Stimulated activated CD4-positive, alpha-beta T cell treated with anti-CD3 and anti-CD28 coated beads, Interleukin-2, amount 100 ng/mL, for 4 hours (primary cell): ENCODE results near the gene IMPG1.
"Not testable (repeated sequence)": the region's sequence is repeated elsewhere in the genome, so short reads cannot be mapped to it uniquely, and the experiment has no call there.

ENCODE experiments used
- DNase-seq: peaks from one replicate; pipeline ENCODE4 v3.0.0-alpha.2; 2020; ENCODE audit warnings: low read depth

The IMPG1 gene

DNA sequence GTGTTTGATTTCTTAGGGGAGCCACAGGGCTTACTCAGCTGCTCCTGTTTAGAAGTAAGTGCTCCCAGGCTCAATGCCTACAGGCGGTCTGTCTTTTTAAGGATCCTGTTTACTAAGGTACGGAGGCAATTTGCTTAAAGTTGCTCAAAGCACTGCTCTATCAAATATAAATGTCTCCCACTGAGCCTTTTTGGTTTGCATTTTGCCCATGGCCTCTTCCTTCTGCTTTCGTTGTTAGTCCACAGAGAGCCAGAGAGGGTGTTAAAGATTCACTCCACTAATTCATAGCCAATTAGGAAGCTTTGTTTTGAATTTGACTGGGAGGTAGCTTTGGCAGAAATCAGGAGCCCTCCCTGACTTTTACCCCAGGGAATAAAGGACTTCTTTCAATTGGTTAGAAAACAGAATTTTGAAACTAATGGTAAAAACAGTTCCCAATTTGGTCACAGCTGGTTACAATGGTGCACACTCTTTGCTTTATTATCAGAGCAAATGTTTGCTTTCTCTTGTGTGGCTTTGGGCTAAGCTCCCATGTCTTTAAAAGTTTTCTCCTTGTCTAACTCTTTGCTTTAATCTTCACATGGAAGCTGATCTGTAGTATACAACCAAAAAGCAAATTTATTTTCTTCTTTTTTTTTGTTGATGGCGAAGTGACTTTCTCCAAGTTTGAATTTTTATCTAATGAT, 126.2 kb downstream of the IMPG1 start:
- DNase-seq, result no peak

DNA sequence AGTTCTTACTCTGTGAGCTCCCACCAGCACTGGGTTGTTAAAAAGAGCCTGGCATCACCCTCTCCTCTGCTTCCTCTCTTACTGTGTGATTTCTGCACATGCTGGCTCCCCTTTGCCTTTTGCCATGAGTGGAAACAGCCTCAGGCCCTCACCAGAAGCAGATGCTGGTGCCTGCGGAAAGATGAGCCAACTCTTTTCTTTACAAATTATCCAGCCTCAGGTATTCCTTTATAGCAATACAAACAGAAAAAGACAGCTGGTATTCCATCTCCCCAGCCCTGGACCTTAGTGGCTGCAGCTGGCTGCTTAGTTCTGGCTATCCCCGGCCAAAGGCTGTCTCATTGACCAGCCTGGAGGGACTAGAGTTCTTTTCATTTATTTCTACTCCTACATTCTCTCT, 129.1 kb downstream of the IMPG1 start:
- no peak for DNase-seq

DNA sequence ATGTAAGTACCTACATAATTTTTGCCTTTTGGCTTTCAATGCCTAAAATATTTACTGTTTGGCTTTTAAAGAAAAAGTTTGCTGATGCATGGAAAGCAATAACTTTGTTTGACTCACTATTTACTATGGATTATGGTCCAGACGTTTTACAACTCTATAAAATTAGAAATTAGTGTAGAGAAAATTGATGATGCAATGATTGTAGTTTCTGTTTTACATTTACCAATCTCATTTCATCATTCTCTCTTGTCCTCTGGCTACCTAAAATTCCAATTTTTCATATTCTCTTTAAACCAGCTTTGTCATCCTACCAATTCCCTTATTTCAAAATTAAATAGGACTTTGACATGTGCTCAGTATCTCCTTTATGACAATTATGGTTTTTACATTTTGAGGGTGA, 131.0 kb downstream of the IMPG1 start:
- DNase-seq, result no peak

DNA sequence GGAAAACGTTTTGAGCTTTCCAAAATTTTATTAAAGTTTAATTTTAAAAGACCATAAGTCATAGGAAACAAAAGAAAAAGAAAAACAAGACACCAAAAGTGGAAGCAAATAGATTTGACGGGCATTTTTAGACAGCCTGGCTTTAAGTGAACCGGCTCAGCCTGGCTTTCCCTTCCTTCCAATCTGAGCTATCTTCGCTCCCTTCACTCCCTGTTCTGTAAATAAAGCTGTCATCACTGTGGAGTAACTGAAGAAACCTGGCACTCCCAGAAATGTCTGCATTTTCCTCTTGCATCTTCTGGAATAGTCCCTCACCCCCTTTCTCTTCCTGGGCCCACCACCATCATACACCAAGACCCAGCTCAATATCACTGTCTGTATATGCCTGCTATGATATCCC, 131.9 kb downstream of the IMPG1 start:
- DNase-seq, result no peak

DNA sequence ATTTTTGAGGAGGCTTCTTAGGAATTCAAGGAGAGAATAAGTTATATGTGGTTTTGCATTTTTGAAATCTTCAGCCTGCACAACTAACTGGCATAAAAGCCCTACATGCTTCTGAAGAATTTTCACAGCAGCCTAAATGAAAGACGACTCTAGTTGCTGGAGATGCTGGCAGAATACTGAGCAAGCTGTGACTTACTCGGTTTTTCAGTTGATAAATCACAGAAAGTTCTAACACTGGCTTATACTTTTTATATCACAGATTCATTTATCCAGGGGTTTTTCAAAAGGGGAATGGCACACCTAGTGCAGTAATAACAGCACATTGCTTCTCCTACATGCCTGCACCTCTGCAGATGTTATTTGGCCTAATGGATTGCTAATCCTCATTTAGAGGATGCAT, 134.6 kb downstream of the IMPG1 start:
- no peak for DNase-seq

DNA sequence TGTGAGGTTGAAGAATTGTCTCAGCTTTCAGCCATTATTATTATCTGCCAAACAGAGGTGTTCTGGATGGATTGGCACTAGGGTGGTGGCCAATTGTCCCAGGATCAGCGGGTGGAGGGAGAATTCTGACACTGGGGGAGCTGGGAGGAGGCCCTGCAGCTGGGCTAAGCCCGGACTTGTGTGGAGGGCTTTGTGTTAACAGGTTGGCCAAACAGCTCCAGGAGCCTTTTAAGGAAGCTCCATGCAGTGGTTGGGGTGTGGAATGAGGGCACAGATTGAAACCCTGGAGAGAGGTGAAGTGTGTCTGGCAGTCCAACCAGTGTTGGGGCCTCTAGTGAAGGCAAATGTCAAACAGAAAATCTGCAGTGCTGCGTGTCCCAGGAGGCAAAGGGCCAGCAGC, 135.8 kb downstream of the IMPG1 start:
- DNase-seq, result no peak

DNA sequence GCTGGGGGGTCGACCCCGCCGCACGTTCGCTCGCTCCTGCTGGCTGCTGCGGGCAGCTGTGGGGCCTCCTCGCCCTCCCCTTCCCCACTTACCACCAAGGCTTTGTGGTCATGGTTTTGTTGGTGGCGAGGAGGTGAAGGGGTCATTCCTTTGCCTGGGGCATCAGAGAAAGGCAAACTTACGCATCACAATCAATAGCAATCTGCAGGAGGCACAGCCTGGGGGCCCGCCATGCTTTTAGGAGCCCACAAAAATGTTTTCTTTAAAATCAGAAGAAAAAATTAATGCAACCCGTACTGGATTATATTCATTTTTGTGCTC, 137.0 kb downstream of the IMPG1 start:
- DNase-seq, result no peak

DNA sequence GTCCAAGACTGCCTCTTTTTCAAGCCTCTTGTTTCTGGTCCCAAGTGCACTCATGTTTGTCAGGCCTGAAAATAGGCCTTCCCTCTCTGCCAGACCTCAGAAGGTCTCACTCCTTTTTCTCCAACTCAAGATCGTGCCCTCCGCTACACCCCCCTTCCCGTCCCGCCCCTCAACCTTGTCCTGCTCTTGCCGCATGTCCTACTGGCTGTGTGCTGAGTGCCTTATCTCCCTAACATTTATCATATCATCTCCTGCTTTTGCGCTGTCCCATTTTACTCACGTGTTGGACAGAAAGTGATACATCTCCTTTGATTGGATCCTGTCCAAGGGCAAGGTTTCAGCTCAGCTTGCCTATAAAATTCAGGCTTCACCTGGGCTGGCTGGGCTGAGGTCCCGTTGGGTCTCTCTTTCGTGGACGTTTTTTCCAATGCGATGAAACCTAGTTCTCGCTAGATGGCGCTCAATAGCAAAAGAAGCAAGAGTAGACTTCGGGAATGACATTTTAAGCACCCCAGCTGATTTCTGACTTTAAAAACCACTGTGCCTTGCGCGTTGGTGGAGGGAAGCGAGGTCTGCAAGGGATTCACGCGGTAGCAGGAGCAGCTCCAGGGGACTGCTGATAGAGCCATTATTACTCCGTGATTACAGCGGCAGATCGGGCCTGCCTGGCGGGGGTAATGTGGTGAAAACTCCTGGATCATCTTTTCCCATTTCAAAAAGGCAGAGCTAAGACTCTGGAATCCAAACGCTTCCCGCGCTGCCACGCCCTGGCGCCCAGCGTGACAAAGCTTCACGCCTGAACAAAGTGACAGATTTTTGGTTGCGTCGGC, 137.6 kb downstream of the IMPG1 start:
- DNase-seq, result no peak

DNA sequence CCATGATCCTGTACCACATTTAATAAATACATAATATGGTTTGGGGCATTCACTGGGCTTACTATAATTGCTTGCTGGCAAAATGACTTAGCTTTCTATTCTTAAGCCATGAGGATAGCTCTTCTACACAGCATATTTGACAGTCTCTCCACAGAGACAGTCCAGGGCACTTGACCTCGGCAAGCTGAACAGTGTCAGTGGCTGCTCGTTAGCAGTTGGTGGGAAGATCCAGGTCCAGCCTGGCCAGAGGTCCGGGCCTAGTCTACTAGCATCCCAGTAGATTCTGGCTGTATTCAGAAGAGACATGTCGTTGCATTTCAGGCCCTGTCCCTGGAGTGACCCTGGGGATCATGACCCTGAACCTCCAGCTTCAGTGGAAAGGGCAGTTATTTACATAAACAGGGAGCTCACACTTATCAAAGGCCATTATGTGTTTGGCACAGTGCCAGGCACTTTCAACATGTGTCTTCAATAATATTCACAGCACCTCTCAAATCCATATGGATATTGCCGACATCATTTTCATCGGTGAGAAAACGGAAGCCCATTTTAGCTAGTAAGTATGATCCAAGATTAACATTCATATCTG, 139.0 kb downstream of the IMPG1 start:
- DNase-seq, result no peak

DNA sequence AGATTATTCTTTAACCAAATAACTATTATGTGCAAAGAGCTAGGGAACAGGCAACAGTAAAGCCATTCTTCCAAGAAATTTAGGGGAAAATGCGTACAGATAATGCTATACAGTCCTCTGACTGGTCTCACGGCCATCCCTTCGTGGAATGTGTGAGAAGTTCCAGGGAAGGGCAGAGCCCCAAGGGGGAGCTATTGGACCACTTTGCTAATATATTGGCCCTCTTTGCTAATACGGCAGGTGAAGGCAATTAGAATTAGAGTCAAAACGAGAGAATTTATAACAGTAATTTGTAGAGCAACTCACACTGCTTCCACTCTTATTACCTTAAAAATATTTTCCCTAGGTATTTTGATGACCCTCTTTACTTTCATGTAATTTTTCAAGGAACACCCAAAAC, 140.4 kb downstream of the IMPG1 start:
- DNase-seq, result no peak

DNA sequence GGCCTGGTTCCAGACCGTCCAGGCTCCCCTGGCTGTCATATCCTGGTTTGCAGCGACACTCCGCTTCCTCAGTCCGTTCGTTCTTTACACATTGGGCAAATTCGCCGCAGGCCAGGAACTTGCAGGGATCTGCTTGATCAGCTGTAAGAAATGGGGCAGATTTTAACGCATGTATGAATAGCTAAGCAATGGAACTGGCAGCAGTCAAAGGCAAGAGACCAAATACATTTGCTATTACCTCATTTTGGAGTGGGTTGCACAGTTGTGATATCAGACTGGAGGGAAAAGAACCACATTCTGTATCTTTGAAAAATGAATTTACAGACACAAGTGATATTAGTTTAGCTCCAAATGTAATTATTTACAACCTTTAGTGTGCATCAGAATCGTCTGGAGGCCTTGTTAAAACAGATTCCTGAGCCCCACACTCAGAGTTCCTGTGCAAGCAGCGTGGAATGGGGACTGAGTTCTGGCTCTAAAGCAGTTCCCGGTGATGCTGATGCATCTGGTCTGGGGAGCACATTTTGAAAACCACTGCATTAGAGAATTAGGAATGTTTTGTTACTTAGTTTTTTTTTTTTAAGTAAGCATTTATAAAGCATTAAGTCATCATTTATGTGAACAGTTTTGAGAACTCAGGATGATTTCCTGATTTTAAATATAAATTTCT, 141.3 kb downstream of the IMPG1 start:
- DNase-seq, result no peak

DNA sequence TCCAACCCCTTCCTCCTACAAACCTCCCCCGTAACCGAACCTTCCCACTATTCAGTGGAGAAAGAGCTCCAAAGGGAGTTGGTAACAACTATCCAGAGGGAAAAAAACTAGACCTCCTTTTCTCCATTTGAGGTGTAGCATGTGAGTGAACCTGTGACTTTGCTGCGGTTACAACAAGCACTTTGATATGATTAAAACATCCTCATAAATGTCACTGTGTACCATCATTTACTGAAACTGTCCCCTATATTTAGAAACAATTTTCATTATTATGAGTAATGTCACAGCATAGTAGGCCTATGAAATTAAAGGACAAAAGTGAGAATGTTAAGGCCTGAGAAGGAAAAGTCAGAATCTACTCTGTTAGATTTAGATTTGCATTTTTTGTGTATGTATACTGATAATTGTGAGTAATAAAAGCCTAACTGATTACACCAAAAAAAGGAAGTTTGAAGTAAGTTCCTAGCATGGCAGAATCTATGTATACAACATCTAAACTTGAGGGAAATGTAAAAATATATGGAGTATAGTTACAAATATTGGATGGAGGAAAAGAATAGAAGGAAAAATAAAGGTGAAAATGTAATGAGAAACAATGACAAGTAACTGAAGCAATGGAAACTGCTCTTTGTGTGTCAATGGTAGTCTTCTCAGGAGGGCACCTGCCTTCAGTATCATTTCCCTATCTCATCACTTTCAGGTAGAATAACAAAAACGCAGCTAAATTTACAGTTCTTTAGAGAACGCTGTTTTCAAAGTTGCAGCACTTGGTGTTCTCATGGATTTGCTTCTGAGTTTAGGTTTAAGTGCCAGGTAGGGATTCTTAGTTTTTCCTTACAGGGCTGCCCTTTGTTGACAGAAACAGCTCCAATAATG, 145.9 kb downstream of the IMPG1 start:
- no peak for DNase-seq

DNA sequence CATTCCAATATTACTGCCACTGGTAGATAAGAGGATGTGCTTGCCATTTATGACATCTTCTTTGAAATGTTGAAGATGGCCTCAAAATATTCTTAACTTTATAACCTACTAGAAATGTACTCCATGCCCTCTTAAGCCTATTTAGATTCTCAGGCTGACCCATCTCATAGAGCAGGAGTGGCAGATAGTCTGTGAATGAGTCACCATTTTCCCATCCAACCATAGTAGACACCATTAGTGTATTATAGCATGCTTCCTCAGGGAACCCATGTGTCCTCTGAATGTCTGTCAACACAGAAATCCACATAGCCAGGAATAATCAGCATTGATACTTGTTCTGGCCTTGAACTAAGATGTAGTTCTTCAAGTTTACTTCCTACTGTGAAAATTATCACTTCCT, 150.2 kb downstream of the IMPG1 start:
- DNase-seq, result no peak

DNA sequence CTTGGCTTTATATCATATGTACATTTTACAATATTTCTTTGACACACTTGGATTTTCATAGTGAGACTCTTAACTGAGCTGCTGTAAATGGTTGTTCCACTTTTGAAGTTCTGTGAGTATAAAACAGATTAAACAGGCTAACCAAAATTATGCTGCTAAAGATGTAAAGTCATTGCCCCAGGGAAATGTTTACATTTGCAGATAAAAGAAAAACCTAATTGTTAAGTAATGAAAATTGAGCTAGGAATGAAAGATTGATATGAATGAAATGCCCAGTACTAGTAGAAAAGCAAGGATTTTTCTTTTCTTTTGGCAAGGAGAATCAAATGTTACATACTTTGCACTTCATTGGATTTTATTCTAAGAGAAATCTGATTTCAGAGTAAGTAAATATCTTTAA, 159.4 kb downstream of the IMPG1 start:
- no peak for DNase-seq

DNA sequence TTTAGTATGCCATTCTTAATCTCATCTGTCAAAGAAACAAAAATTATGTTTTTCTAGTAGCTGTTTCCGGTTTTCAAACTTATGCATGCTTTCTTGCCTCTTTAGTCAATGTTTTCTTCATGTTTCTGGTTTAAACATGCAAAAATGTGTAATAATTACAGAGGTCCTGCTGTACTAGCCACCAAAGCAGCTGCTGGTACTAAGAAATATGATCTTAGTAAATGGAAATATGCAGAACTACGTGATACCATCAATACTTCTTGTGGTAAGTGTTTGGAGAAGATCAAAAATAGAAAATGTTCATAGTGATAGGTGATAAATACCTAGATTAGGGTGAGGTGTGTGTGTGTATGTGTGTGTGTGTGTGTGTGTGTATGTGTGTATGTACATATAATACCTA, 165.0 kb downstream of the IMPG1 start:
- no peak for DNase-seq

DNA sequence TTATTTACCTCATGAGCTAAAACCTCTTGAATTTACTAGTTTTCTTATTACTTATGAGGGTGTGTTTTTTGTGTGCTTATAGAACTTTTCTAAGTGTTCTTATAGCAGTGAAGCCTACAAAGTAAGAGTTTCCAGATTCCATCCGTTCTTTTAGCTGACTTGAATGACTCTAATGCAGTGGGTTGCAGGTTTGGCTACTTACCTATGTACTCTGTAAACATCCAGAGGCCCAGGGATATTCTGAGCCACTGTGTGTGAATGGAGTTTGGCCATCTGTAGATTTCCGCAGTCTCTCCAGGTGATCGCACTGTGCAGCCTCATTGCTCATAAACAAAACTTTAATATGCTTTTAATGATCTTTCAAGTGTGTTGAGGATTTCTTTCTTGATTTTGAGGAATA, 165.6 kb downstream of the IMPG1 start:
- DNase-seq, result no peak

DNA sequence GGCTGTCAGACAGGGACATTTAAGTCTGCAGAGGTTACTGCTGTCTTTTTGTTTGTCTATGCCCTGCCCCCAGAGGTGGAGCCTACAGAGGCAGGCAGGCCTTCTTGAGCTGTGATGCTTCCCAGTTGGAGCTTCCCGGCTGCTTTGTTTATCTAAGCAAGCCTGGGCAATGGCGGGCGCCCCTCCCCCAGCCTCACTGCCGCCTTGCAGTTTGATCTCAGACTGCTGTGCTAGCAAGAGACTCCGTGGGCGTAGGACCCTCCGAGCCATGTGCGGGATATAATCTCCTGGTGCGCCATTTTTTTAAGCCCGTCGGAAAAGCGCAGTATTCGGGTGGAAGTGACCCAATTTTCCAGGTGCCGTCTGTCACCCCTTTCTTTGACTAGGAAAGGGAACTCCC, 167.3 kb downstream of the IMPG1 start:
- not testable (repeated sequence) for DNase-seq

DNA sequence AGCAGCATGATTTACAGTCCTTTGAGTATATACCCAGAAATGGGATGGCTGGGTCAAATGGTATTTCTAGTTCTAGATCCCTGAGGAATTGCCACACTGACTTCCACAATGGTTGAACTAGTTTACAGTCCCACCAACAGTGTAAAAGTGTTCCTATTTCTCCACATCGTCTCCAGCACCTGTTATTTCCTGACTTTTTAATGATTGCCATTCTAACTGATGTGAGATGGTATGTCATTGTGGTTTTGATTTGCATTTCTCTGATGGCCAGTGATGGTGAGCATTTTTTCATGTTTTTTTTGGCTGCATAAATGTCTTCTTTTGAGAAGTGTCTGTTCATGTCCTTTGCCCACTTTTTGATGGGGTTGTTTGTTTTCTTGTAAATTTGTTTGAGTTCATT, 172.2 kb downstream of the IMPG1 start:
- not testable (repeated sequence) for DNase-seq

DNA sequence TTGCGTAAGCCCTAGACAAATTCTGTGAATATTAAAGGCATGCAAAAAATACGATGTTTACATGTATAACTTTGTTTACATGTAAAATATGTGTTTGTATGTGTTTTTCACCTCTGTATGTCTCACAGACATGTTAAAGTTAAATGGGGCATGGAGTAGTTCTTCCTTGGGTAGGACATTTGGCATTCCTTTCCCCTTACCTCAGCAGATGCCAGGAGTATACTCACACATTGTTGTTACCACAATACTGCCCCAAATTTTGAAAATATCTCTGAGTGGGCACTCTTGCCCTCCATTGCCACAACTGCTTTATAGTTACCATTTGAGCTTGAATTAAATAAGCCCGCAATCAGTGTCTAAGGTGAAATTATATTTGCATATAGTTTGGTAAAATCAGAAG, 175.9 kb downstream of the IMPG1 start:
- DNase-seq, result no peak

DNA sequence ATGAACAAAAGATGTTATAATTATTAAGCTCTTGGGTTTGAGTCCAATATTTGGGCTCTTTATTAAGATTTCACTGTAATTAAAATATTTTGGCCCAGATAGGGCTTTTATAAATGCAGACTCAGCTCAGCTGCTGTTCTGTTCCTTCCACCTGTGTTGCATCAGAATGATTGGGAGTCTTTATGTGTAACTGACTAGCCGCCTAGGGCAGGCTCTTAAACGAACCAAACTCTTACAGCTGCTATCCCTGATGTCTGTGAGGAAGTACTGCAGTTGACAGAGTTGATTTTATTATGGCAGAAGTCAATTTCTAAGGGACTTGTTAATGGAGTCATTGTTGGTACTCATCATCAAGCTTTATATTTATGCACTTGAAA, 178.7 kb downstream of the IMPG1 start:
- no peak for DNase-seq

DNA sequence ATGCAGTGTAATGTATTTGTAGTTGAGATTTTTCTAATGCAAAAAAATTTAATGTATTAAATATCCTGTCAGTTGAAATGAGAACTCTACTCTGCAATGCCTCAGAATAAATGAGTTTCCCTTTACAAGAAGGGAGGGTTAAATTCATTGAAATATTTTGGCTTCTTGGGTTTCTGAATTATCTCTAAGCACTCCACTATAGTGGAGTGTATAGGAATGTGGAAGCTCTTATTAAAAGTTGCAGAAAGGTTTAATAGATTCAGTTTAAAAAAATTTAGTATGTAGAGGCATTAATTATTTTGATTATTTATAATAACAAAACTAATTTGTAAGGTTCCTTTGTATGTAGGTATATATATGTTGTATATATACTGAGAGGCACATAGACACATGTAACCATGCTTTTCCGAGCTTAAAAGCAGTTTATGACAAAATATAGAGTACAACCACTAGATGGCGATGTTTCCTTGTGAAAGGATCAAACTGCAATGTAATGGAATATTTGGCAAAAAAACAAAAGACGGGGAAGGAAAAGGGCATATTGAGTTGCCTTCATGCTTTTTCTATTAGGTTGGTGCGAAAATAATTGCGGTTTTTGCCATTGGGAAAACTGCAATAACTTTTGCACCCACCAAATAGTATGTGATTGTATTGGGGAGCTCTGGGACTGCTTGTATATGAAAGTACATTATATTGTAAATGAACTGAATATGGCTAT, 179.2 kb downstream of the IMPG1 start:
- no peak for DNase-seq
